Pancreas (tissue), 10 donors: Measurements from ENCODE around the gene PGAP6. TPM values are rescaled to one million over a fixed set of nuclear protein-coding genes. Genes with fewer than 3 reads are reported as not detected.

Experiments used
- ATAC-seq, 4 donors: fragments of 200-7000 bp; cut with Tn5 transposase; one replicate each; pipeline versions ENCODE4 v1.8.0 to v1.9.1; 2020; ENCODE audit warnings: mild to moderate bottlenecking in 4 of 4, moderate library complexity in 4 of 4
- DNase-seq, 6 donors: peaks; one replicate each; pipeline ENCODE4 v3.0.0-alpha.2; 2020
- FAIRE-seq: peaks from 2 replicates; lab custom pipeline; 2012; peaks lifted over from hg19 to GRCh38; lab: Jason Lieb, UNC
- H3K27ac ChIP-seq, 4 donors: fragments of 200-600 bp; sonication (generic); 1 replicate in 3 of 4; 2 replicates in 1 of 4; pipeline versions ENCODE4 v1.5.0 to v1.8.0; 2020
- H3K27me3 ChIP-seq, 4 donors: fragments of 200-600 bp; one replicate each; pipeline ENCODE4 v1.8.0; 2021
- H3K36me3 ChIP-seq, 3 donors: fragments of 200-600 bp; sonication (generic) in 1 of 3; one replicate each; pipeline versions ENCODE4 v1.5.0 to v1.8.0; 2020 to 2021
- H3K4me1 ChIP-seq, 3 donors: fragments of 200-600 bp; one replicate each; pipeline ENCODE4 v1.8.0; 2021
- H3K4me3 ChIP-seq, 4 donors: fragments of 200-600 bp; sonication (generic) in 2 of 4; one replicate each; pipeline versions ENCODE4 v1.5.0 to v1.8.0; 2020 to 2021
- H3K9me3 ChIP-seq, 4 donors: fragments of 200-600 bp; one replicate each; pipeline ENCODE4 v1.8.0; 2021
- WGBS, 2 donors: extraction: QIAGEN DNeasy Blood & Tissue Kit; methylation state at CpG; one replicate each; pipeline ENCODE4 v1.1.7; 2013; 5-methylcytosine and 5-hydroxymethylcytosine counted together
- intact Hi-C, 3 donors: fragments of 100-400 bp; cut with DNase I; formaldehyde crosslinking; loops; one replicate each; pipeline versions ENCODE4 v1.11.1 to v1.14.2; 2022
- polyA plus RNA-seq, 2 donors: library from polyadenylated mRNA; stranded (reverse); fragments of 200-250 nt; gene quantifications; one replicate each; pipeline ENCODE4 v1.2.3, GENCODE V29; 2013
- total RNA-seq, 6 donors: library from RNA; stranded (reverse); fragmentation: NEBNext Ultra II Directional in 4 of 6; extraction: Animal tissue kit (Norgen Biotek cat#: 25700) in 4 of 6; gene quantifications; one replicate each; pipeline versions ENCODE4 v1.2.1 to v1.2.4, GENCODE V29; 2021 to 2023
- TF ChIP-seq, protein P1 (sequence below), 4 donors: fragments of 200-600 bp; sonication (generic) in 3 of 4; IDR thresholded peaks; one replicate each; pipeline versions ENCODE4 v1.5.0 to v1.8.0; 2021; ENCODE audit warnings: antibody characterized with exemption in 4 of 4
- donor health status: healthy with polysubstance abuse.
- donor health status: DM: no; HTN: no; CAD: no; lungs with moderate emphysema.
- donor health status: DM: no; HTN: no; CAD: no.
- donor health status: control.
- donor health status: control.
- donor health status: Bipolar disorder and iron deficiency.
- donor health status: DM: yes; HTN: yes; CAD: no.
- donor health status: DM: no; HTN: no; CAD: no.
- donor health status: DM: no; HTN: no; CAD: no.
- donor health status: DM: yes; HTN: yes; CAD: no.

PGAP6 gene, protein sequence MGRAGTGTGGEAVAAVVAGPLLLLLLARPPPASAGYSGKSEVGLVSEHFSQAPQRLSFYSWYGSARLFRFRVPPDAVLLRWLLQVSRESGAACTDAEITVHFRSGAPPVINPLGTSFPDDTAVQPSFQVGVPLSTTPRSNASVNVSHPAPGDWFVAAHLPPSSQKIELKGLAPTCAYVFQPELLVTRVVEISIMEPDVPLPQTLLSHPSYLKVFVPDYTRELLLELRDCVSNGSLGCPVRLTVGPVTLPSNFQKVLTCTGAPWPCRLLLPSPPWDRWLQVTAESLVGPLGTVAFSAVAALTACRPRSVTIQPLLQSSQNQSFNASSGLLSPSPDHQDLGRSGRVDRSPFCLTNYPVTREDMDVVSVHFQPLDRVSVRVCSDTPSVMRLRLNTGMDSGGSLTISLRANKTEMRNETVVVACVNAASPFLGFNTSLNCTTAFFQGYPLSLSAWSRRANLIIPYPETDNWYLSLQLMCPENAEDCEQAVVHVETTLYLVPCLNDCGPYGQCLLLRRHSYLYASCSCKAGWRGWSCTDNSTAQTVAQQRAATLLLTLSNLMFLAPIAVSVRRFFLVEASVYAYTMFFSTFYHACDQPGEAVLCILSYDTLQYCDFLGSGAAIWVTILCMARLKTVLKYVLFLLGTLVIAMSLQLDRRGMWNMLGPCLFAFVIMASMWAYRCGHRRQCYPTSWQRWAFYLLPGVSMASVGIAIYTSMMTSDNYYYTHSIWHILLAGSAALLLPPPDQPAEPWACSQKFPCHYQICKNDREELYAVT
- total RNA-seq (10 to 100 TPM; 53.1 to 75.5 (median 58.9) TPM), polyA plus RNA-seq (10 to 100 TPM; 62.1 to 88.5 TPM)

GRCh38 chr16:381789-382717, at the start of gene PGAP6:
PGAP6 (minus strand) TSS chr16:381978; CDS start chr16:381821, 157 bp downstream.
- FAIRE-seq: no peak
- intact Hi-C loops: loop anchor here in 1 of 3 donors (10.0 kb wide), 1 partner anchor 273 kb away; no protein-coding TSS in a partner anchor

DNA sequence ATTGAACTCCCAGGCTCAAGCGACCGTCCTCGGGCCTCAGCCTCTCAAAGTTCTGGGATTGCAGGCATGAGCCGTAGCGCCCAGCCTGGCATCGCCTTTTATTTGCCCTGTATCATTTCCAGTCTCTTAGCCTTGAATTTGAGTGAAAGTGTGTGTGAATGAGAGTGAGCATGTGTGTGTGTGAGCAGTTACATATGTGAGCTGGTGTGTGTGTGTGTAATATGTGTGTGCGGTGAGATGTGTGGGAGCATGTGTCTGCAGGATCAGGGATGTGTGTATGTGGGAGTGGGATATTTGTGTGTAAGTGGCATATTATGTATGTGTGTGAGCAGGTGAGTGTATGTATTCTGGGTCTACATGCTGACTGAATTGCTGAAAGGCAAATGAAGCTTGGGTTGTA, 49.1 kb upstream of the PGAP6 start:
- FAIRE-seq: no peak
- no peaks in the 10 kb centered on the region for H3K27me3 ChIP-seq
- WGBS, 2 donors: 51 to 61% methylated on average over 7 of the region's 7 CpGs
- peaks cover 0 to 12% (median 10%) of the 10 kb centered on the region in 3 donors for H3K4me1 ChIP-seq
- no peak for ATAC-seq
- no peak overlapping the region for H3K27ac ChIP-seq
- no peaks in the 10 kb centered on the region for H3K9me3 ChIP-seq
- intact Hi-C loops: no loop called here
- peak in 1 of 6 donors; percentile 14 for DNase-seq
- TF ChIP-seq, protein P1, sequence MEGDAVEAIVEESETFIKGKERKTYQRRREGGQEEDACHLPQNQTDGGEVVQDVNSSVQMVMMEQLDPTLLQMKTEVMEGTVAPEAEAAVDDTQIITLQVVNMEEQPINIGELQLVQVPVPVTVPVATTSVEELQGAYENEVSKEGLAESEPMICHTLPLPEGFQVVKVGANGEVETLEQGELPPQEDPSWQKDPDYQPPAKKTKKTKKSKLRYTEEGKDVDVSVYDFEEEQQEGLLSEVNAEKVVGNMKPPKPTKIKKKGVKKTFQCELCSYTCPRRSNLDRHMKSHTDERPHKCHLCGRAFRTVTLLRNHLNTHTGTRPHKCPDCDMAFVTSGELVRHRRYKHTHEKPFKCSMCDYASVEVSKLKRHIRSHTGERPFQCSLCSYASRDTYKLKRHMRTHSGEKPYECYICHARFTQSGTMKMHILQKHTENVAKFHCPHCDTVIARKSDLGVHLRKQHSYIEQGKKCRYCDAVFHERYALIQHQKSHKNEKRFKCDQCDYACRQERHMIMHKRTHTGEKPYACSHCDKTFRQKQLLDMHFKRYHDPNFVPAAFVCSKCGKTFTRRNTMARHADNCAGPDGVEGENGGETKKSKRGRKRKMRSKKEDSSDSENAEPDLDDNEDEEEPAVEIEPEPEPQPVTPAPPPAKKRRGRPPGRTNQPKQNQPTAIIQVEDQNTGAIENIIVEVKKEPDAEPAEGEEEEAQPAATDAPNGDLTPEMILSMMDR (IDR thresholded peaks at IDR 0.05): no peak
- H3K36me3 ChIP-seq: no peaks in the 10 kb centered on the region
- no peak overlapping the region for H3K4me3 ChIP-seq

More at GRCh38 chr16:381789-382717, at the start of gene PGAP6:
- Histone ChIP-seq H3K4me1 (peaks cover 9 to 21% (median 17%) of the 10 kb centered on the region in 3 donors), H3K27ac (peak within 1 kb of the TSS; percentile 84 to 95 (median 91)), H3K27me3 (no peaks in the 10 kb centered on the region), H3K4me3 (peak within 1 kb of the TSS; percentile 88 to 95 (median 90)), H3K9me3 (no peaks in the 10 kb centered on the region), H3K36me3 (peaks cover 0 to 4% (median 0%) of the 10 kb centered on the region in 3 donors)
- ATAC-seq (peak; percentile 19 to 52 (median 24)), DNase-seq (peak in 5 of 6 donors; percentile 65 to 87 (median 82))
- TF ChIP-seq, protein P1 (IDR thresholded peaks at IDR 0.05): no peak
- WGBS, 2 donors: 1% methylated on average over 38 to 120 of the region's 123 CpGs

- Histone ChIP-seq H3K27ac (peak overlapping the region in 3 of 4 donors; percentile 76 to 87 (median 80)), H3K4me3 (peak overlapping the region; percentile 35 to 81 (median 62)), H3K9me3 (no peaks in the 10 kb centered on the region), H3K36me3 (no peaks in the 10 kb centered on the region), H3K4me1 (peaks cover 6 to 16% (median 14%) of the 10 kb centered on the region in 3 donors), H3K27me3 (no peaks in the 10 kb centered on the region)
- FAIRE-seq (no peak), DNase-seq (peak in 1 of 6 donors; percentile 42), ATAC-seq (peak in 1 of 4 donors; percentile 1)
- TF ChIP-seq, protein P1 (IDR thresholded peaks at IDR 0.05): no peak
- intact Hi-C loops: no loop called here
- 19 to 21% methylated on average over 10 of the region's 10 CpGs for WGBS, 2 donors
Observed at GRCh38 chr16:427250-427649, 45.5 kb upstream of the PGAP6 start.

DNA sequence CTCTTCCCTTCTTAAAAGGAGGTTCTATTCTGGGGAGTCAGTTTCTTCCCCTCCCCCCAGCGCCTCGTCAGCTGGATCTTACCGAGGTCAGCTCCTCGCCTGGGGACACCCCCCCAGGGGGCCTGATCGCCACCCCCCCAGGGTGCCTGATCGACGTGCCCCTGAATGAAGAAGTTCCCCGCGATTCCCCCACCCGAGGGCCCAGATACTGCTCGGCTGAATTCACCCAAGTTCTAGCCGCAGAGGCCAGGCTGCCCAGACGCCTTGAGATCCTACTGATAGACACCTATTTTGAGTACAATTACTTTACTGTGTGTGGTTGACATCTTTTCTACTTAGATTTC, 45.1 kb upstream of the PGAP6 start:
- Histone ChIP-seq H3K4me1 (peaks cover 6 to 16% (median 14%) of the 10 kb centered on the region in 3 donors), H3K27me3 (no peaks in the 10 kb centered on the region), H3K4me3 (peak overlapping the region; percentile 35 to 81 (median 62)), H3K36me3 (no peaks in the 10 kb centered on the region), H3K9me3 (no peaks in the 10 kb centered on the region), H3K27ac (peak overlapping the region; percentile 76 to 93 (median 84))
- ATAC-seq (peak in 3 of 4 donors; percentile 2 to 16 (median 6)), DNase-seq (no peak), FAIRE-seq (no peak)
- TF ChIP-seq, protein P1 (IDR thresholded peaks at IDR 0.05): no peak
- 5 to 6% methylated on average over 8 to 13 of the region's 13 CpGs for WGBS, 2 donors
- intact Hi-C loops: no loop called here
